ENCODE measurements around the gene FMN1. TPM values are rescaled to one million over a fixed set of nuclear protein-coding genes. Genes with fewer than 3 reads are reported as not detected.

The FMN1 gene
- total RNA-seq, 1 experiment from 2014 or later: 2.4 TPM

DNA sequence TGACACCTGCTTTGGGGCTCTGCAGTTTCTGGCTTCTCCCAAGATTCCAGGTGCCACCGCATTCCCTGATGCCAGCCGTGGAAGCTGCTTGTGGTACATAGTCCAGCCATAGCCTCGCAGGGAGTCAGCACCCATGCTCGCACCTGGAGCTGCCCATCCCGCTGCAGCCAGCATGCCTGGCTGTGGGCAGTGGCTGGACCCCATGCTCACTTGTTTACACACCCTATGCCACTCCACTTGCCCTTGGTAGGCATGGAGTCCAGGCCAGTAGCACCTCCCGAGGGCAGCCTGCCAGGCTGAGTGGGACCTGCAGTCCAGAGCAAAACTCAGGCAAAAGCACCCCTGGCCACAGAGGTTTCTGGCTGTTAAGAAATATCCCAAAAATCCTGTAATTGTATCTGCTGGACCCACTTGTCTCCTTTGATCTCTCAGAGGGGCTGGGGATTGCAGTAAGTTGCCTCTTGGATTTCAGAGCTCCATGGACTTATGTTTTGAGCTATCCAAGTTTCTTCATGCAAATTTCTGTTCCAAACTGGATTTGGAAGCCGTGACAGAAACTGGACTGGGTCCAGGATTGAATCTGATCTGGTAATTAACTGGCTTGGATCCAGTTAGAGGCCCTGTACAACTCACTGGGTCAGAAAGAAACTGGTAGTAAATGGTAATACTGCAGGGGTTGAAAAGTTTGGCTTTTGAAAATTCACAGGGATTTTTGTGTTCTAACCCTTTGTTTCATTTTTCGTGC, 149.3 kb downstream of the FMN1 start:
- Histone ChIP-seq H3F3A (ENCODE audit: low read length, unreplicated experiment) (no peaks in the 10 kb centered on the region), H3K4me2 (ENCODE audit: low read length) (no peak overlapping the region), H3K36me3 (ENCODE audit: low read depth, low read length) (peaks cover 19% of the 10 kb centered on the region; the same call in 1 of the 2 replicates), H4K20me1 (ENCODE audit: low read length) (no peaks in the 10 kb centered on the region), H2AFZ (ENCODE audit: low read length) (no peak overlapping the region), H3K9ac (ENCODE audit: low read length) (no peak overlapping the region), H3K79me2 (ENCODE audit: low read length) (no peaks in the 10 kb centered on the region), H3K4me1 (ENCODE audit: insufficient read depth, low read length) (no peaks in the 10 kb centered on the region), H3K27ac (ENCODE audit: low read length) (no peak overlapping the region), H3K27me3 (ENCODE audit: low read length) (no peaks in the 10 kb centered on the region), H3K9me2 (replicated peaks; ENCODE audit: low read length) (no peaks in the 10 kb centered on the region), H3K9me3 (ENCODE audit: low read length) (peaks cover 46% of the 10 kb centered on the region), H3K4me3 (ENCODE audit: low read length) (no peak overlapping the region)
- no TSS peak for BruUV-seq (replicated peaks)
- no peak for ATAC-seq
- DNase-seq: no peak
- POLR2A ChIA-PET (ENCODE audit: unreplicated experiment): no interaction called here
- intact Hi-C loops (cut with micrococcal nuclease): no loop called here
- no peak for TF ChIP-seq EZH2 (IDR thresholded peaks at IDR 0.05; ENCODE audit: low read length, unreplicated experiment)
- CTCF ChIA-PET: no interaction called here

DNA sequence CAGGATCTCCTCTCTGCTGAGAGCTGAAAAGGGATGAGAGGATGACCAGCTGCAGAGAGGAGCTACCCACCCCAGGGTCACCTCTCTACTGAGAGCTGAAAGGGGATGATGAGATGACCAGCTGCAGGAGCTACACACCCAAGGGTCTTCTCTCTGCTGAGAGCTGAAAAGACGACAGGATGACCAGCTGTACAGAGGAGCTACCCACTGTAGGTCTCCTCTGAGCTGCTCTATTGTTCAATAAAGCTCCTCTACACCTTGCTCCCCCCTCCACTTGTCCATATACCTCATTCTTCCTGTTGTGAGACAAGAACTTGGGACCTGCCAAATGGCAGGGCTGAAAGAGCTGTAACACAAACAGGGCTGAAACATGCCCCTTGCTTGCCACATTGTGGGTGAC, 149.9 kb downstream of the FMN1 start:
- TF ChIP-seq EZH2 (IDR thresholded peaks at IDR 0.05; ENCODE audit: low read length, unreplicated experiment) (no peak), EZH2phosphoT487 (IDR thresholded peaks at IDR 0.05; ENCODE audit: borderline replicate concordance, low read length) (no peak)
- TF ChIP-seq, protein P1, sequence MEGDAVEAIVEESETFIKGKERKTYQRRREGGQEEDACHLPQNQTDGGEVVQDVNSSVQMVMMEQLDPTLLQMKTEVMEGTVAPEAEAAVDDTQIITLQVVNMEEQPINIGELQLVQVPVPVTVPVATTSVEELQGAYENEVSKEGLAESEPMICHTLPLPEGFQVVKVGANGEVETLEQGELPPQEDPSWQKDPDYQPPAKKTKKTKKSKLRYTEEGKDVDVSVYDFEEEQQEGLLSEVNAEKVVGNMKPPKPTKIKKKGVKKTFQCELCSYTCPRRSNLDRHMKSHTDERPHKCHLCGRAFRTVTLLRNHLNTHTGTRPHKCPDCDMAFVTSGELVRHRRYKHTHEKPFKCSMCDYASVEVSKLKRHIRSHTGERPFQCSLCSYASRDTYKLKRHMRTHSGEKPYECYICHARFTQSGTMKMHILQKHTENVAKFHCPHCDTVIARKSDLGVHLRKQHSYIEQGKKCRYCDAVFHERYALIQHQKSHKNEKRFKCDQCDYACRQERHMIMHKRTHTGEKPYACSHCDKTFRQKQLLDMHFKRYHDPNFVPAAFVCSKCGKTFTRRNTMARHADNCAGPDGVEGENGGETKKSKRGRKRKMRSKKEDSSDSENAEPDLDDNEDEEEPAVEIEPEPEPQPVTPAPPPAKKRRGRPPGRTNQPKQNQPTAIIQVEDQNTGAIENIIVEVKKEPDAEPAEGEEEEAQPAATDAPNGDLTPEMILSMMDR (conservative IDR thresholded peaks at IDR 0.05; ENCODE audit: low read depth, low read length): no peak
- no peaks in the 10 kb centered on the region for H3K27me3 ChIP-seq (ENCODE audit: low read length)
- H3K36me3 ChIP-seq (ENCODE audit: low read depth, low read length): peaks cover 14% of the 10 kb centered on the region; the same call in 1 of the 2 replicates
- ATAC-seq (no peak), DNase-seq (no peak)
- intact Hi-C loops (cut with micrococcal nuclease): no loop called here
- H3K4me3 ChIP-seq (ENCODE audit: low read length): no peak overlapping the region
- BruUV-seq (replicated peaks): no TSS peak
- no peaks in the 10 kb centered on the region for H3K4me1 ChIP-seq (ENCODE audit: insufficient read depth, low read length)
- peaks cover 40% of the 10 kb centered on the region for H3K9me3 ChIP-seq (ENCODE audit: low read length)
- no peaks in the 10 kb centered on the region for H3K79me2 ChIP-seq (ENCODE audit: low read length)
- no peak overlapping the region for H2AFZ ChIP-seq (ENCODE audit: low read length)
- H4K20me1 ChIP-seq (ENCODE audit: low read length): no peaks in the 10 kb centered on the region
- no peak overlapping the region for H3K9ac ChIP-seq (ENCODE audit: low read length)
- H3K27ac ChIP-seq (ENCODE audit: low read length): no peak overlapping the region
- H3K9me2 ChIP-seq (replicated peaks; ENCODE audit: low read length): no peaks in the 10 kb centered on the region
- no peaks in the 10 kb centered on the region for H3F3A ChIP-seq (ENCODE audit: low read length, unreplicated experiment)
- ChIA-PET CTCF (no interaction called here), POLR2A (ENCODE audit: unreplicated experiment) (no interaction called here)
- H3K4me2 ChIP-seq (ENCODE audit: low read length): no peak overlapping the region

DNA sequence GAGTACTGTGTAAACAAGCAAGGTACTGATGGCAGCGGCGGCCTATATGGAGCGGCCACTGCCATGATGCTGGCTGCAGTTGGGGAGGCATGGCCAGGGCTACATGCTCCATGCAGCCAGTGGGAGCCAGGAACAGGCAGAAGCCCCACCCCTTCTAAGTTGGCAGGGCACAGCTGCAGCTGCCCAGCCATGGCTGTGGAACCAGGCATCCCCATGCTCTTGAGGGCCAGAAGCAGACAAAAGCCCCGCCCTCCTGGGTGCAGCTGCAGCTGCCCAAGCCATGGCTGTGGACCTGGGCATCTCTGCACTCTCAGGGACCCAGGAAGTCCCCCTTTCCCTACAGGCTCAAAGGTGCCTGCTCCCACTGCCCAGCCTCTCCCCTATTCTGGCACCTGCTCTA, 150.9 kb downstream of the FMN1 start:
- no TSS peak for BruUV-seq (replicated peaks)
- no peaks in the 10 kb centered on the region for H3F3A ChIP-seq (ENCODE audit: low read length, unreplicated experiment)
- H2AFZ ChIP-seq (ENCODE audit: low read length): no peak overlapping the region
- H3K4me1 ChIP-seq (ENCODE audit: insufficient read depth, low read length): no peaks in the 10 kb centered on the region
- no peak overlapping the region for H3K4me2 ChIP-seq (ENCODE audit: low read length)
- TF ChIP-seq, protein P1 (conservative IDR thresholded peaks at IDR 0.05; ENCODE audit: low read depth, low read length): no peak
- TF ChIP-seq EZH2phosphoT487 (IDR thresholded peaks at IDR 0.05; ENCODE audit: borderline replicate concordance, low read length) (no peak), EZH2 (IDR thresholded peaks at IDR 0.05; ENCODE audit: low read length, unreplicated experiment) (no peak)
- DNase-seq (no peak), ATAC-seq (no peak)
- H3K9me2 ChIP-seq (replicated peaks; ENCODE audit: low read length): no peaks in the 10 kb centered on the region
- ChIA-PET CTCF (no interaction called here), POLR2A (ENCODE audit: unreplicated experiment) (no interaction called here)
- H3K9ac ChIP-seq (ENCODE audit: low read length): no peak overlapping the region
- peaks cover 30% of the 10 kb centered on the region for H3K9me3 ChIP-seq (ENCODE audit: low read length)
- no peaks in the 10 kb centered on the region for H3K27me3 ChIP-seq (ENCODE audit: low read length)
- no peak overlapping the region for H3K27ac ChIP-seq (ENCODE audit: low read length)
- no peaks in the 10 kb centered on the region for H4K20me1 ChIP-seq (ENCODE audit: low read length)
- H3K36me3 ChIP-seq (ENCODE audit: low read depth, low read length): peaks cover 5% of the 10 kb centered on the region; the same call in 1 of the 2 replicates
- intact Hi-C loops (cut with micrococcal nuclease): no loop called here
- no peaks in the 10 kb centered on the region for H3K79me2 ChIP-seq (ENCODE audit: low read length)
- no peak overlapping the region for H3K4me3 ChIP-seq (ENCODE audit: low read length)

Data from PC-3 (cell line).